WERI-Rb-1 (cell line): Measurements from ENCODE around the gene CHCHD6.
A peak's percentile ranks its signal among the peaks of the same experiment; 100 is the strongest.

Source experiments
- DNase-seq: peaks from one replicate; pipeline ENCODE4 v3.0.0-alpha.2; 2020
- H3K27ac ChIP-seq: fragments of 250-450 bp; sonication (Bioruptor Pico); 2 replicates; pipeline ENCODE4 v1.5.1; 2020; ENCODE audit warnings: mild to moderate bottlenecking, moderate library complexity
- H3K27me3 ChIP-seq: fragments of 250-450 bp; sonication (Bioruptor Pico); 2 replicates; pipeline ENCODE4 v1.5.1; 2021; ENCODE audit warnings: mild to moderate bottlenecking, low read depth, moderate library complexity; ENCODE audit not compliant: insufficient read depth, severe bottlenecking
- H3K36me3 ChIP-seq: fragments of 250-450 bp; sonication (Bioruptor Pico); 2 replicates; pipeline ENCODE4 v1.5.1; 2020; ENCODE audit warnings: mild to moderate bottlenecking, moderate library complexity
- H3K4me3 ChIP-seq: 2 replicates; pipeline ENCODE4 v1.5.1; 2011; ENCODE audit warnings: low read depth, mild to moderate bottlenecking, control low read depth, low read length
- H3K9me3 ChIP-seq: fragments of 250-450 bp; sonication (Bioruptor Pico); 2 replicates; pipeline ENCODE4 v1.5.1; 2021; ENCODE audit warnings: mild to moderate bottlenecking, moderate library complexity; ENCODE audit not compliant: severe bottlenecking
- TF ChIP-seq, protein P1 (sequence below): IDR thresholded peaks from 2 replicates; pipeline ENCODE4 v1.5.1; 2011; ENCODE audit warnings: low read depth, mild to moderate bottlenecking, control low read depth, inconsistent platforms, low read length

Gene CHCHD6

DNA sequence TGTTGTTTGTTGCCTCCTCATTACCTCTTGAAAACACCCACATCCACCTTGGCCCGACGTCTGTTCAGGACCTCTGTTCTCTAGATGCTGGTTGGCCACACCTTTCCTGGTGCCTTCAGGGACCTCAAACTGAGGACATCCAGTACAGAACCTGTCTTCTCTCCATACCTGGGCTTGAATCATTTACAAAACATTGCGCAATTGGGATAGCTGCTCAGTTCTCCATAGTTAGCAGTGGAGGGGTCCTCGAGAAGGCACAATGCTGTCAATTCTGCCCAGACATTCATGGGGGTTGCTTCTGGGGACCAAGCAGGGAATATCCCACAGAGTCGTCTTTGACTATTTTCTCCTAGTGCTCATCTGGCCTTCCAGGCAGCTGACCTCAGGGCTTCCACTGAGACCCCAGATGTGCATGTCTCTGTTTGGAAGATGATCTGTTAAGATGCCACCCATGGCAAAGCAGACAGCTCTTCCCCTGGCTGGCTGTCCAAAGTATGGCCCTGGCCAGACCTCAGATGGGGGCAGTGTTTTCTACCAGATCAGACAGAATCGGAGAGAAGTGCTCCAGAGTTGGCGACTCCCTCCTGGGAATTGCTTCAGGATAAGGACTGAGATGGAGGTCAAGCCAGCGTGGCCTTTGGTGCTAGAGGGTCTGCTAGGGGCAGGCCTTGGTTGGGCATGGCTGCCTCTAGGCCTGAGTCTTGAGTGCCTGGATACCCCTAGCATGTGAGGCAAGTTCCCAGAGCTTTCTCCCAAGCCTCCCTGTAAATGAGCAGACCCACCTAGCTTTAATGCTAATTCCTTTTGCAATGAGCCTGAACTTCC lies 46.1 kb downstream of the CHCHD6 start:
- H3K27ac ChIP-seq, result peak overlapping the region; percentile 7; the same call in 1 of the 2 replicates
- H3K9me3 ChIP-seq, result no peaks in the 10 kb centered on the region
- no peak for DNase-seq
- TF ChIP-seq, protein P1, sequence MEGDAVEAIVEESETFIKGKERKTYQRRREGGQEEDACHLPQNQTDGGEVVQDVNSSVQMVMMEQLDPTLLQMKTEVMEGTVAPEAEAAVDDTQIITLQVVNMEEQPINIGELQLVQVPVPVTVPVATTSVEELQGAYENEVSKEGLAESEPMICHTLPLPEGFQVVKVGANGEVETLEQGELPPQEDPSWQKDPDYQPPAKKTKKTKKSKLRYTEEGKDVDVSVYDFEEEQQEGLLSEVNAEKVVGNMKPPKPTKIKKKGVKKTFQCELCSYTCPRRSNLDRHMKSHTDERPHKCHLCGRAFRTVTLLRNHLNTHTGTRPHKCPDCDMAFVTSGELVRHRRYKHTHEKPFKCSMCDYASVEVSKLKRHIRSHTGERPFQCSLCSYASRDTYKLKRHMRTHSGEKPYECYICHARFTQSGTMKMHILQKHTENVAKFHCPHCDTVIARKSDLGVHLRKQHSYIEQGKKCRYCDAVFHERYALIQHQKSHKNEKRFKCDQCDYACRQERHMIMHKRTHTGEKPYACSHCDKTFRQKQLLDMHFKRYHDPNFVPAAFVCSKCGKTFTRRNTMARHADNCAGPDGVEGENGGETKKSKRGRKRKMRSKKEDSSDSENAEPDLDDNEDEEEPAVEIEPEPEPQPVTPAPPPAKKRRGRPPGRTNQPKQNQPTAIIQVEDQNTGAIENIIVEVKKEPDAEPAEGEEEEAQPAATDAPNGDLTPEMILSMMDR, result no peak
- H3K27me3 ChIP-seq, result no peaks in the 10 kb centered on the region
- H3K36me3 ChIP-seq, result no peaks in the 10 kb centered on the region; the same call in none of the 2 replicates
- H3K4me3 ChIP-seq, result no peak overlapping the region

DNA sequence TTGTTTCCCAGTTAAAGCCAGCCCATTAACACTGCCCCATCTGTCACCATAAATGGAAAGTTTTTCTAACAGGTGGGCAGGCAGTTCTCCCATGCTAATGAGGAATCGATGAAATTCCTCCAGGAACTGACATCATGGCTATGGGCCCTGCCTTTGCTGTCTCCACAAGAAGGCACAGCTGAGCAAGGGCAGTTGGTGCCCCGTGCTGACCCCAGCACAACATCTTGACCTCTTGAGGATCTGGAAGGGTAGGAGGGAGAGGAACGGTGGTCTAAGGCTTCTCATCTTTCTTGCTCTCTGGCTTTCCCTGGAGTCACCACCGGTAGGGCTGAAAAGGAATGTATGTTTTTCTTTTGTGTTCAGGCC lies 46.7 kb downstream of the CHCHD6 start:
- no peaks in the 10 kb centered on the region; the same call in none of the 2 replicates for H3K36me3 ChIP-seq
- no peaks in the 10 kb centered on the region for H3K9me3 ChIP-seq
- H3K27me3 ChIP-seq, result no peaks in the 10 kb centered on the region
- no peak overlapping the region for H3K4me3 ChIP-seq
- DNase-seq, result peak; percentile 73
- peak overlapping the region; percentile 30; the same call in 1 of the 2 replicates for H3K27ac ChIP-seq
- TF ChIP-seq, protein P1, result peak; percentile 25; the same call in 1 of the 2 replicates

DNA sequence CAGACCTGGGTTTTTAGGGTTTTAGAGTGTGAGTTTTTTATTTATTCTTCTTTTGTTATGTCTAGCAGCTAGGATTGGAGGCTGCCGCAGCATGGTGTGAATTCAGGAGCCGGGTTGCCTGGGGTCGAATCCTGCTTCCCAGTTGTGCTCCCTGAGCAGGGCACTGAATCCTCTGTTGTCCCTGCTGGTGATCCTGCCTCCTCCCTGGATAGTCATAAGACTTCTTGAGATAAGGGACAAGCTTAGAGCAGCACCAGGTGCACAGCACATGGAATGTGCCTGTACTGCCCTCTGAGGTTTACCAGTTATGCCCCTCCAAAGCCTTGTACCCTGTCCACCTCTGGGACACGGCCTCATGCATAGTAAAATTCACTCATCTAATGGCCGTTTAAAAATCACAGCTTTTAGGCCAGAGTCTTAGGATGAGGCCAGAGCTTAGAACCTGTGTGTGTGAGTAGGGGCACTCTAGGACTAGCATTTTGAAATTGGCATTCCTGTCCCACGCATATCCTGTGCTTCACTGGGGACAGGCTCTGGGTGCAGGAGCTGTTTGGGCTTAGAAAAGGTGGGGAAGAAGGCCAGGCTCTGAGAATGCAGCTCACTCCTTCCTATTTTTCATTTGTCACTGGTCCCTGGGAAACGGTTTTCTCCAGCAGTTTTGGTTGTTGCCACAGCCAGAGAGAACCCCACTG lies 47.7 kb downstream of the CHCHD6 start:
- Histone ChIP-seq H3K27ac (peak overlapping the region; percentile 26; the same call in 1 of the 2 replicates), H3K9me3 (no peaks in the 10 kb centered on the region), H3K36me3 (no peaks in the 10 kb centered on the region; the same call in none of the 2 replicates), H3K4me3 (no peak overlapping the region), H3K27me3 (no peaks in the 10 kb centered on the region)
- TF ChIP-seq, protein P1, result no peak
- DNase-seq, result no peak

DNA sequence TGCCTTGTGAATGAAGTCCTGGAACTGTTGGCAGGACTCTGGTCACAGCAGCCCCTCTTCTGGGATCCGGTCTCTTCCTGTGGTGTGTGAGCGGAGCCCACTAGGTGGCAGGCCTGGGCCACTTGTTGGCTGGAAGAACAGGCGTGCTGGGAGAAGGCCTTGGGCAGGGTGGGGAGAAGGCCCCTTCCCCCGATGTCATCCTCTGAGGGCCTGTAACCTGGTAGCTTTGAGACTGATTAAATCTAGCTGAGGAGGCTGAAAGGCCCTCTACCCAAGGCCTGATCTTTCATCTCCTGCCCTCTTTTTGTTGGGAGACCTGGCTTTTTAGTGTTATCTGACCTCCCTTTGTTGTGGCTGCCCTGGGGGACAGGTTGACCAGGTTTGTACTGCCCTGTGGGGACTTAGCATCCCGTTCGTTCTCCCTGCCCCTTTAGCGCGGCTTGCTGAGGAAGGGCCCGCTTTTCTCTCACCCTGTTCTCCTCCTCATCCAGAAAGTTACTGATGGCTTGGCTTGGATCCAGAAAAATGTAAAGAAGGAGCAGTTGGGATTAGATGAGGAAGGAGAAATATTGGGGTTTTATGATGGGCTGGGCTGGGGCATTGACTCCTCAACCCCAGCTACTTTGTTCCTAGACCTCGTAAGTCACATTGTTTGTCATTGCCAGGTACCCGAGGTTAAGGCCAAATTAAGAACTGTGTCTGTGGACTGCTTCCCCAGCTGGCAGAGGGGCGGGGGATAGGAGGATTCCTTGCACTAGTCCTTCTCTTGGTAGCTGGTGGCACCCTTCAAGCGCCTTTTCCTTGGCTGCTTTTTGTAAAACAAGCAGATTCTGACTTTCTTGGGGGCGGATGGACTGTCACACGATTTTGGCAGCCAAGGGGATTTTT lies 48.5 kb downstream of the CHCHD6 start:
- H3K36me3 ChIP-seq, result no peaks in the 10 kb centered on the region; the same call in none of the 2 replicates
- H3K4me3 ChIP-seq, result no peak overlapping the region
- TF ChIP-seq, protein P1, result peak; percentile 95
- no peaks in the 10 kb centered on the region for H3K9me3 ChIP-seq
- peak overlapping the region; percentile 35; the same call in 1 of the 2 replicates for H3K27ac ChIP-seq
- H3K27me3 ChIP-seq, result no peaks in the 10 kb centered on the region
- peak; percentile 87 for DNase-seq
